Lower lobe of right lung (tissue), 2 donors: ENCODE measurements around the gene MCM7. TPM values are rescaled to one million over a fixed set of nuclear protein-coding genes. Genes with fewer than 3 reads are reported as not detected.

ENCODE experiments used
- ATAC-seq, 2 donors: fragments of 200-7000 bp; cut with Tn5 transposase; one replicate each; pipeline ENCODE4 v1.9.1; 2020 to 2022; ENCODE audit warnings: mild to moderate bottlenecking in 2 of 2, moderate library complexity in 2 of 2
- DNase-seq: peaks from one replicate; pipeline ENCODE4 v3.0.0-alpha.2; 2020
- H3K27ac ChIP-seq: fragments of 200-600 bp; one replicate; pipeline ENCODE4 v1.8.0; 2022
- H3K27me3 ChIP-seq: fragments of 200-600 bp; one replicate; pipeline ENCODE4 v1.8.0; 2022; ENCODE audit warnings: low read depth
- H3K36me3 ChIP-seq: fragments of 200-600 bp; one replicate; pipeline ENCODE4 v1.8.0; 2022; ENCODE audit warnings: mild to moderate bottlenecking
- H3K4me1 ChIP-seq: fragments of 200-600 bp; one replicate; pipeline ENCODE4 v1.8.0; 2022
- H3K4me3 ChIP-seq: fragments of 200-600 bp; one replicate; pipeline ENCODE4 v1.8.0; 2022; ENCODE audit warnings: mild to moderate bottlenecking
- H3K9me3 ChIP-seq: fragments of 200-600 bp; one replicate; pipeline ENCODE4 v1.8.0; 2022
- intact Hi-C: fragments of 100-400 bp; cut with DNase I; formaldehyde crosslinking; loops from one replicate; pipeline ENCODE4 v1.11.0; 2022
- total RNA-seq: library from RNA; stranded (reverse); fragmentation: NEBNext Ultra II Directional; extraction: Animal tissue kit (Norgen Biotek cat#: 25700); gene quantifications from one replicate; pipeline ENCODE4 v1.2.1, GENCODE V29; 2021
- TF ChIP-seq, protein P1 (sequence below): fragments of 200-600 bp; IDR thresholded peaks from one replicate; pipeline ENCODE4 v1.8.0; 2022; ENCODE audit warnings: antibody characterized with exemption, mild to moderate bottlenecking
- donor health status: DM: no; HTN: yes; CAD: no; lungs with severe emphysema.

MCM7 gene
- total RNA-seq, 1 donor from 2014 or later, result 48.0 TPM

DNA sequence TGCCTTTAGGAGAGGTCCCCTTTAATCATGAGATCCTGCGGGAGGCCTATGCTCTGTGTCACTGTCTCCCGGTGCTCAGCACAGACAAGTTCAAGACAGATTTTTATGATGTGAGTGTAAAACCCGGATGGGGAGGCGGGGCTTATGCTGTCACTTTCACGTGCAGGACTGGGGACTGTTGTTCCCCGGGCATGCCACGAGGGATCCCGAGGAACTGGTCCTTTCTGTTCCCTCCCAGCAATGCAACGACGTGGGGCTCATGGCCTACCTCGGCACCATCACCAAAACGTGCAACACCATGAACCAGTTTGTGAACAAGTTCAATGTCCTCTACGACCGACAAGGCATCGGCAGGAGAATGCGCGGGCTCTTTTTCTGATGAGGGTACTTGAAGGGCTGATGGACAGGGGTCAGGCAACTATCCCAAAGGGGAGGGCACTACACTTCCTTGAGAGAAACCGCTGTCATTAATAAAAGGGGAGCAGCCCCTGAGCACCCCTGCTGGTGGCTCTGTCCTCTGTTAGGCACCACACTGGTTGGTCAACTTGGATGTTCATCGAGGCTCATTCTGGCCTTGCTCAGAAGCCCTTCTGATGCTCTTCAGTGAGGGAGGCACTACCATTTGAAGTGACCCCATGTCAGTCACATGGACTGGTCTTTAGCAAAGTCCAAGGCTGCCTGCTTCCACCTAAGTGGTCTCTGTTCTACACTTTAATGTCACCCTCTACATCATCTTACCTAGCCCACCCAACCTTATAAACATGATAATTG is 9.6 kb downstream of the MCM7 start:
- H3K4me3 ChIP-seq, result no peak overlapping the region
- intact Hi-C loops, result no loop called here

DNA sequence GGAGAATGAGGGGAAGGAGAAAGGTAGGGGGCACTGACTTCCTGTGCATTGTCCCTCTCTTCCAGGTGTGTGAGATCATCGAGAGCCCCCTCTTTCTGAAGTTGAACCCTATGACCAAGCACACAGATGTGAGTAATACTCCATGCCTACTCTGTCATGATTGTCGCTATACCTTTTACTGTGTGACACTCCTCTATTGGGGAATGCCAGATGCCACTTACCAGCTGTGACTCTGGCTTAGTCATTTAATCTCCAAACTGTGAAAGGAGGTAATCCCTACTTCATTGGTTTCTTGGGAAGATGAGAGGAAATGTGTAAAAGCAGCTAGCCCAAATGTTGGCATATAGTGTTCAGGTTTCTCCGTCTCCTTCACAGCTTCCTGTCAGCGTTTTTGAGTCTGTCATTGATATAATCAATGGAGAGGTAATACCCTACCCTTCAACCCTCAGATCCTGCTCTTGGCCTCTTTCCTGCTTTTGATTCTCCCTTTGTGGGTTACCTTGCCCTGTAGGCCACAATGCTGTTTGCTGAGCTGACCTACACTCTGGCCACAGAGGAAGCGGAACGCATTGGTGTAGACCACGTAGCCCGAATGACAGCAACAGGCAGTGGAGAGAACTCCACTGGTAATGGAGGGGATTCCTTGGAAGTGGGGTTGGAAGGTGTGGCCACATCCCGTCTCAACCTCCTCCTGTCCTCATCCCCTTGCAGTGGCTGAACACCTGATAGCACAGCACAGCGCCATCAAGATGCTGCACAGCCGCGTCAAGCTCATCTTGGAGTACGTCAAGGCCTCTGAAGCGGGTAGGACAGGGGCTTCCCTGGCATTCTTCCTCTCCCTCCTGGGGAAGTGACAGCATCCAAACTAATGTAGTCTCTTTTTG is 10.4 kb downstream of the MCM7 start:
- TF ChIP-seq, protein P1, sequence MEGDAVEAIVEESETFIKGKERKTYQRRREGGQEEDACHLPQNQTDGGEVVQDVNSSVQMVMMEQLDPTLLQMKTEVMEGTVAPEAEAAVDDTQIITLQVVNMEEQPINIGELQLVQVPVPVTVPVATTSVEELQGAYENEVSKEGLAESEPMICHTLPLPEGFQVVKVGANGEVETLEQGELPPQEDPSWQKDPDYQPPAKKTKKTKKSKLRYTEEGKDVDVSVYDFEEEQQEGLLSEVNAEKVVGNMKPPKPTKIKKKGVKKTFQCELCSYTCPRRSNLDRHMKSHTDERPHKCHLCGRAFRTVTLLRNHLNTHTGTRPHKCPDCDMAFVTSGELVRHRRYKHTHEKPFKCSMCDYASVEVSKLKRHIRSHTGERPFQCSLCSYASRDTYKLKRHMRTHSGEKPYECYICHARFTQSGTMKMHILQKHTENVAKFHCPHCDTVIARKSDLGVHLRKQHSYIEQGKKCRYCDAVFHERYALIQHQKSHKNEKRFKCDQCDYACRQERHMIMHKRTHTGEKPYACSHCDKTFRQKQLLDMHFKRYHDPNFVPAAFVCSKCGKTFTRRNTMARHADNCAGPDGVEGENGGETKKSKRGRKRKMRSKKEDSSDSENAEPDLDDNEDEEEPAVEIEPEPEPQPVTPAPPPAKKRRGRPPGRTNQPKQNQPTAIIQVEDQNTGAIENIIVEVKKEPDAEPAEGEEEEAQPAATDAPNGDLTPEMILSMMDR, result no peak
- intact Hi-C loops, result no loop called here

More for the DNA sequence above, 9.6 kb downstream of the MCM7 start:
- Histone ChIP-seq H3K36me3 (peaks cover 63% of the 10 kb centered on the region), H3K27ac (no peak overlapping the region), H3K9me3 (no peaks in the 10 kb centered on the region), H3K27me3 (no peaks in the 10 kb centered on the region), H3K4me1 (peaks cover 25% of the 10 kb centered on the region)
- no peak for ATAC-seq
- TF ChIP-seq, protein P1, result no peak
- no peak for DNase-seq

DNA sequence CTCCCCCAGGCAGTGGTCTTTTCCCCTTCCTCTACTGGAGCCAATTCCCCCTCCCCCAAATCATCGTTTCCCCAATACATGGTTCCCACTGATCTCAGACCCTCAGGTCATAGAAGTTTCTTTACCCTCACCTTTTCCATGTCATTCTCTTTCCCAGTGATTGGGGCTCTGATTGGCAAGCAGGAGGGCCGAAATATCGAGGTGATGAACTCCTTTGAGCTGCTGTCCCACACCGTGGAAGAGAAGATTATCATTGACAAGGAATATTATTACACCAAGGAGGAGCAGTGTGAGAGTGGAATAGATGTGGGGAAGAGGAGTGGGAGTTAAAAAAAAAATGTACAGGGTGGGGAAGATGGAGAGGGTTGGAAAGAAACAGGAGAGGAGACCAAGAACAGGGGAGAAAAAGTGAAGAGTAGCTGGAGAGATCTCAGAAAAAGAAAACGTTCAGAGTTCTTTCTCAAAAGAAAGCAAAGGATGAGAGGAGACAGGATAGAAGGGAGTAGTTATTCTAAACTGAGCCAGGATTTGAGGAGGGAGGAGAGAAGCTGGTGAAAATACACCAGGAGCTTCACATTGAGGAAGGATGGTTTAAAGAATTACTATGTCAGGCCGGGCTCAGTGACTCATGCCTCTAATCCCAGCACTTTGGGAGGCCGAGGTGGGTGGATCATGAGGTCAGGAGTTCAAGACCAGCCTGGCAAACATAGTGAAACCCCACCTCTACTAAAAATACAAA is 11.6 kb downstream of the MCM7 start:
- ATAC-seq, result no peak
- TF ChIP-seq, protein P1, result no peak
- Histone ChIP-seq H3K4me1 (peaks cover 25% of the 10 kb centered on the region), H3K27ac (peak overlapping the region; percentile 84), H3K36me3 (peaks cover 43% of the 10 kb centered on the region), H3K9me3 (no peaks in the 10 kb centered on the region), H3K27me3 (no peaks in the 10 kb centered on the region), H3K4me3 (peak overlapping the region; percentile 89)
- intact Hi-C loops, result no loop called here
- DNase-seq, result no peak

More for the DNA sequence above, 10.4 kb downstream of the MCM7 start:
- H3K9me3 ChIP-seq, result no peaks in the 10 kb centered on the region
- H3K36me3 ChIP-seq, result peaks cover 54% of the 10 kb centered on the region
- peaks cover 25% of the 10 kb centered on the region for H3K4me1 ChIP-seq
- no peak overlapping the region for H3K4me3 ChIP-seq
- ATAC-seq, result no peak
- no peaks in the 10 kb centered on the region for H3K27me3 ChIP-seq
- H3K27ac ChIP-seq, result no peak overlapping the region
- DNase-seq, result no peak

DNA sequence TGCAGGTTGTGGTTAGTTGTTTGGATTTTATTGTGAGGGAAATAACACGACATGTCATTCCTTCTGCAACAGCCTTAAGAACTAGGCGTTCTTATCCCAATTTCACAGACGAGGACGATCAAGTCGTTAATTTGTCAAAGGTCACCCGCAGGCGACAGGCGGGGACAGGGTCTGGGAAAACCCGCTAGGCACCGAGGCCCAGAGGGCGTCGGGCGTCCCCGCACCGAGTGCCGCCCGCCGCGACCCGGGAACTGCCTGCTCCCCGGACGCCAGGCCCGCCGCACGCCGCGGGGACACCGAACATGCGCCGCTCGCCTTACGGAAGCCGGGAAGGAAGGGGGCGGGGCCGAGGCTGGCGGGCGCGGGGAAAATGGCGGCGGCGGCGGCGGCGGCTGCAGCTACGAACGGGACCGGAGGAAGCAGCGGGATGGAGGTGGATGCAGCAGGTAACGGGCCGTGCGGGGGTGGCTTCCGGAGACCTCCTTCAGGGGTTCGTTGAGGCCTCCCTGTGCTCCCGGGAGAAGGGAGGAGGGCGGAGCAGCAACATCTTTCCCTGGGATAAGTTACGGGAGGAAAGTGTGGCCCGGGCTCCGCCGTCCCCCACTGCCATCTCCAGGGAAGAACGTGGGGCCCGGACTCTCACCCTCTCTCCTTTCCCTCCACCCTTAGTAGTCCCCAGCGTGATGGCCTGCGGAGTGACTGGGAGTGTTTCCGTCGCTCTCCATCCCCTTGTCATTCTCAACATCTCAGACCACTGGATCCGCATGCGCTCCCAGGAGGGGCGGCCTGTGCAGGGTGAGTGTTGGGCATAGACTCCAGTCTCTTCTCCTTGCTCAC is 12.4 kb downstream of the MCM7 start, which contains the start of gene COPS6:
TSS of gene COPS6 (plus strand) at position 349 of the 837 bp plus-strand sequence. CDS start at position 371, 22 bp downstream.
- H3K4me1 ChIP-seq, result peaks cover 25% of the 10 kb centered on the region
- peak; percentile 93 to 94 for ATAC-seq
- intact Hi-C loops, result no loop called here

More for the DNA sequence above, 12.4 kb downstream of the MCM7 start, which contains the start of gene COPS6:
- H3K9me3 ChIP-seq, result no peaks in the 10 kb centered on the region
- peak within 1 kb of the TSS; percentile 89 for H3K4me3 ChIP-seq
- TF ChIP-seq, protein P1, result no peak
- H3K27me3 ChIP-seq, result no peaks in the 10 kb centered on the region
- peak; percentile 91 for DNase-seq
- peaks cover 35% of the 10 kb centered on the region for H3K36me3 ChIP-seq
- peak within 1 kb of the TSS; percentile 84 for H3K27ac ChIP-seq
